Caco-2 (cell line): ENCODE data around the gene AREL1. TPM values are rescaled to one million over a fixed set of nuclear protein-coding genes. Genes with fewer than 3 reads are reported as not detected.

Experiments
- BruUV-seq: library from RNA; stranded (reverse); fragments of 400-500 nt; replicated peaks from 2 replicates; lab custom pipeline; 2021; lab: Mats Ljungman, UMichigan
- CTCF ChIA-PET: fragments of 300-600 bp; sonication (Branson Sonifier 250); formaldehyde crosslinking; loops from one replicate; lab custom pipeline; 2022; ENCODE audit warnings: antibody characterized with exemption; lab: Charles Lee
- POLR2A ChIA-PET: fragments of 300-600 bp; sonication (Branson Sonifier 250); formaldehyde crosslinking; loops from one replicate; lab custom pipeline; 2022; ENCODE audit warnings: antibody characterized with exemption; lab: Charles Lee
- DNase-seq, 2 experiments: peaks; one replicate each; pipeline versions ENCODE4 v3.0.0 to v3.0.0-alpha.2; 2020 to 2022
- H3K27me3 ChIP-seq: replicated peaks from 2 replicates; pipeline ENCODE4 v1.6.0; 2011; ENCODE audit warnings: low read length; ENCODE audit not compliant: control insufficient read depth, insufficient read depth
- H3K36me3 ChIP-seq: 2 replicates; pipeline ENCODE4 v1.5.1; 2011; ENCODE audit warnings: low read length; ENCODE audit not compliant: control insufficient read depth, insufficient read depth
- H3K4me1 ChIP-seq: fragments of 250-450 bp; sonication (Bioruptor Pico); 2 replicates; pipeline ENCODE4 v1.5.1; 2020; ENCODE audit warnings: mild to moderate bottlenecking
- H3K4me3 ChIP-seq: 2 replicates; pipeline ENCODE4 v1.5.1; 2011; ENCODE audit warnings: low read depth, mild to moderate bottlenecking, control low read depth, low read length
- H3K9me3 ChIP-seq: fragments of 250-450 bp; sonication (Bioruptor Pico); 2 replicates; pipeline ENCODE4 v1.5.1; 2020; ENCODE audit warnings: mild to moderate bottlenecking, moderate library complexity
- H3K27ac Mint-ChIP-seq: one replicate; pipeline ENCODE4 v1.8.0; 2022; ENCODE audit warnings: mixed read lengths; ENCODE audit not compliant: unreplicated experiment
- H3K27me3 Mint-ChIP-seq: one replicate; pipeline ENCODE4 v1.8.0; 2022; ENCODE audit warnings: mixed read lengths; ENCODE audit not compliant: insufficient read depth, unreplicated experiment
- H3K36me3 Mint-ChIP-seq: one replicate; pipeline ENCODE4 v1.8.0; 2022; ENCODE audit warnings: mild to moderate bottlenecking, mixed read lengths; ENCODE audit not compliant: insufficient read depth, unreplicated experiment
- H3K4me1 Mint-ChIP-seq: one replicate; pipeline ENCODE4 v1.8.0; 2022; ENCODE audit warnings: low read depth, mixed read lengths; ENCODE audit not compliant: unreplicated experiment
- H3K4me3 Mint-ChIP-seq: one replicate; pipeline ENCODE4 v1.8.0; 2022; ENCODE audit warnings: mild to moderate bottlenecking, moderate library complexity, mixed read lengths; ENCODE audit not compliant: unreplicated experiment
- H3K9me3 Mint-ChIP-seq: one replicate; pipeline ENCODE4 v1.8.0; 2022; ENCODE audit warnings: mixed read lengths; ENCODE audit not compliant: unreplicated experiment
- CTCF ChIP-seq, 2 experiments: fragments of 200-600 bp in 1 of 2; IDR thresholded peaks; 1 replicate in 1 of 2; 2 replicates in 1 of 2; pipeline versions ENCODE4 v1.5.1 to v1.8.0; 2011 to 2022; ENCODE audit warnings: antibody characterized with exemption in 1 of 2, control low read depth in 1 of 2, inconsistent platforms in 1 of 2, low read depth in 1 of 2, low read length in 1 of 2, mild to moderate bottlenecking in 1 of 2, moderate library complexity in 1 of 2; ENCODE audit not compliant: insufficient read depth in 1 of 2, severe bottlenecking in 1 of 2, unreplicated experiment in 1 of 2
- intact Hi-C: fragments of 100-400 bp; cut with micrococcal nuclease; formaldehyde crosslinking; loops from one replicate; pipeline ENCODE4 v1.10.0; 2022; ENCODE audit not compliant: unreplicated experiment
- total RNA-seq: library from RNA; stranded (reverse); gene quantifications from 2 replicates; pipeline ENCODE4 v1.2.3, GENCODE V29; 2022

Gene AREL1
- total RNA-seq, 1 experiment from 2014 or later: 38.0 TPM

- peaks cover 14% of the 10 kb centered on the region for H3K9me3 ChIP-seq
- Mint-ChIP-seq H3K36me3 (peaks cover 13% of the 10 kb centered on the region), H3K4me1 (no peaks in the 10 kb centered on the region), H3K27ac (no peak overlapping the region), H3K4me3 (no peak overlapping the region), H3K9me3 (peaks cover 7% of the 10 kb centered on the region), H3K27me3 (no peaks in the 10 kb centered on the region)
- intact Hi-C loops: no loop called here
- H3K36me3 ChIP-seq: no peaks in the 10 kb centered on the region
- no peak for TF ChIP-seq CTCF (IDR thresholded peaks at IDR 0.05; ENCODE audit: insufficient read depth in 1 of 2, low read depth in 1 of 2, low read length in 1 of 2, severe bottlenecking in 1 of 2, unreplicated experiment in 1 of 2)
- CTCF ChIA-PET: no interaction called here
- no peaks in the 10 kb centered on the region for H3K27me3 ChIP-seq
- no peak overlapping the region for H3K4me3 ChIP-seq
- H3K4me1 ChIP-seq: no peaks in the 10 kb centered on the region
- no peak for DNase-seq
- POLR2A ChIA-PET: no interaction called here
- BruUV-seq: no TSS peak
Measured at GRCh38 chr14:74697976-74698375, 14.9 kb downstream of the AREL1 start.

GRCh38 chr14:74697543-74697942, 15.3 kb downstream of the AREL1 start:
- Mint-ChIP-seq H3K4me3 (no peak overlapping the region), H3K4me1 (no peaks in the 10 kb centered on the region), H3K27ac (no peak overlapping the region), H3K36me3 (peaks cover 8% of the 10 kb centered on the region), H3K9me3 (peaks cover 3% of the 10 kb centered on the region), H3K27me3 (no peaks in the 10 kb centered on the region)
- POLR2A ChIA-PET: no interaction called here
- TF ChIP-seq CTCF (IDR thresholded peaks at IDR 0.05; ENCODE audit: insufficient read depth in 1 of 2, low read depth in 1 of 2, low read length in 1 of 2, severe bottlenecking in 1 of 2, unreplicated experiment in 1 of 2): no peak
- Histone ChIP-seq H3K36me3 (no peaks in the 10 kb centered on the region), H3K27me3 (no peaks in the 10 kb centered on the region), H3K4me3 (no peak overlapping the region), H3K9me3 (peaks cover 10% of the 10 kb centered on the region), H3K4me1 (no peaks in the 10 kb centered on the region)
- no TSS peak for BruUV-seq
- CTCF ChIA-PET: no interaction called here
- no peak for DNase-seq
- intact Hi-C loops: no loop called here

- Histone ChIP-seq H3K36me3 (no peaks in the 10 kb centered on the region), H3K4me3 (no peak overlapping the region), H3K4me1 (no peaks in the 10 kb centered on the region), H3K27me3 (no peaks in the 10 kb centered on the region), H3K9me3 (peaks cover 5% of the 10 kb centered on the region)
- Mint-ChIP-seq H3K4me3 (no peak overlapping the region), H3K27ac (no peak overlapping the region), H3K36me3 (peaks cover 8% of the 10 kb centered on the region), H3K4me1 (no peaks in the 10 kb centered on the region), H3K9me3 (no peaks in the 10 kb centered on the region), H3K27me3 (no peaks in the 10 kb centered on the region)
- BruUV-seq: no TSS peak
- POLR2A ChIA-PET: no interaction called here
- intact Hi-C loops: no loop called here
- DNase-seq: no peak
- TF ChIP-seq CTCF (IDR thresholded peaks at IDR 0.05; ENCODE audit: insufficient read depth in 1 of 2, low read depth in 1 of 2, low read length in 1 of 2, severe bottlenecking in 1 of 2, unreplicated experiment in 1 of 2): no peak
- CTCF ChIA-PET: no interaction called here
Measured at GRCh38 chr14:74697011-74697410, 15.9 kb downstream of the AREL1 start.
